ENCODE results near the gene MDK.

- TF ChIP-seq CTCF (IDR thresholded peaks at IDR 0.05) = no peak
- no peak for TF ChIP-seq POLR2A (IDR thresholded peaks at IDR 0.05)
Measured at GRCh38 chr11:46350695-46351094, 30.8 kb upstream of the MDK start.

Data from Peyer's patch (tissue), 4 donors.